Neural cell (in vitro differentiated cells): ENCODE results near the gene LRP2. TPM values are rescaled to one million over a fixed set of nuclear protein-coding genes. Genes with fewer than 3 reads are reported as not detected.

Experiments used
- H2AFZ ChIP-seq: fragments of 200-600, 300-800 bp; sonication (generic), shearing (Covaris generic); 2 replicates; pipeline ENCODE4 v1.6.0; 2014; ENCODE audit warnings: low read depth, mild to moderate bottlenecking, antibody characterized with exemption, low read length, moderate library complexity
- H3F3A ChIP-seq: fragments of 200-600 bp; shearing (Covaris generic); 2 replicates; pipeline ENCODE4 v1.6.1; 2016; ENCODE audit warnings: mild to moderate bottlenecking, moderate library complexity, mixed read lengths, antibody characterized with exemption, low read length; ENCODE audit not compliant: insufficient read depth, poor library complexity, severe bottlenecking
- H3K27ac ChIP-seq: fragments of 200-600, 300-800 bp; sonication (generic), shearing (Covaris generic); 2 replicates; pipeline ENCODE4 v1.5.1; 2014; ENCODE audit warnings: mild to moderate bottlenecking, low read length, moderate library complexity
- H3K27me3 ChIP-seq: fragments of 300-800, 200-600 bp; sonication (generic), shearing (Covaris generic); 2 replicates; pipeline ENCODE4 v1.6.0; 2014; ENCODE audit warnings: mild to moderate bottlenecking, low read depth, low read length, moderate library complexity; ENCODE audit not compliant: insufficient read depth
- H3K36me3 ChIP-seq: fragments of 300-800, 200-600 bp; sonication (generic), shearing (Covaris generic); 2 replicates; pipeline ENCODE4 v1.5.1; 2014; ENCODE audit warnings: mild to moderate bottlenecking, antibody characterized with exemption, low read length, moderate library complexity; ENCODE audit not compliant: insufficient read depth
- H3K4me2 ChIP-seq: fragments of 300-800, 200-600 bp; sonication (generic), shearing (Covaris generic); 2 replicates; pipeline ENCODE4 v1.6.0; 2014; ENCODE audit warnings: mild to moderate bottlenecking, low read length
- H3K4me3 ChIP-seq: fragments of 300-800, 200-600 bp; sonication (generic), shearing (Covaris generic); 2 replicates; pipeline ENCODE4 v1.5.1; 2014; ENCODE audit warnings: mild to moderate bottlenecking, low read length, moderate library complexity
- H3K79me2 ChIP-seq: fragments of 200-600 bp; shearing (Covaris generic); replicated peaks from 2 replicates; pipeline ENCODE4 v1.6.0; 2014; ENCODE audit warnings: mild to moderate bottlenecking, low read length, moderate library complexity; ENCODE audit not compliant: insufficient read depth
- H3K9ac ChIP-seq: fragments of 300-800, 200-600 bp; sonication (generic), shearing (Covaris generic); 2 replicates; pipeline ENCODE4 v1.6.1; 2016; ENCODE audit warnings: mild to moderate bottlenecking, low read length, mixed read lengths
- H3K9me2 ChIP-seq: fragments of 200-600 bp; shearing (Covaris generic); 2 replicates; pipeline ENCODE4 v1.6.1; 2016; ENCODE audit warnings: mild to moderate bottlenecking, low read length, mixed read lengths; ENCODE audit not compliant: insufficient read depth
- H3K9me3 ChIP-seq: fragments of 200-600, 300-800 bp; sonication (generic), shearing (Covaris generic); 2 replicates; pipeline ENCODE4 v1.6.1; 2016; ENCODE audit warnings: mild to moderate bottlenecking, mixed run types, low read length, moderate library complexity, mixed read lengths
- H4K20me1 ChIP-seq: fragments of 200-600 bp; shearing (Covaris generic); 2 replicates; pipeline ENCODE4 v1.6.1; 2016; ENCODE audit warnings: mild to moderate bottlenecking, mixed run types; ENCODE audit not compliant: insufficient read depth
- CTCF ChIP-seq: fragments of 450-650 bp; IDR thresholded peaks from 2 replicates; pipeline ENCODE4 v1.5.1; 2014; ENCODE audit warnings: antibody characterized with exemption, mild to moderate bottlenecking, moderate library complexity; ENCODE audit not compliant: poor library complexity, severe bottlenecking
- EP300 ChIP-seq: fragments of 450-650 bp; conservative IDR thresholded peaks from 2 replicates; pipeline ENCODE4 v1.6.1; 2014; ENCODE audit warnings: antibody characterized with exemption, mild to moderate bottlenecking, moderate library complexity; ENCODE audit not compliant: poor library complexity, severe bottlenecking
- EZH2 ChIP-seq: fragments of 200-600, 300-800 bp; shearing (Covaris generic), sonication (generic); IDR thresholded peaks from 2 replicates; pipeline ENCODE4 v1.6.1; 2014; ENCODE audit warnings: antibody characterized with exemption, low read length, borderline replicate concordance, mild to moderate bottlenecking; ENCODE audit not compliant: insufficient read depth, poor library complexity, severe bottlenecking
- MXI1 ChIP-seq: fragments of 450-650 bp; conservative IDR thresholded peaks from 2 replicates; pipeline ENCODE4 v1.6.1; 2014; ENCODE audit warnings: antibody characterized with exemption, mild to moderate bottlenecking; ENCODE audit not compliant: poor library complexity, severe bottlenecking
- POLR2AphosphoS5 ChIP-seq: IDR thresholded peaks from 2 replicates; pipeline ENCODE4 v1.6.1; 2012
- RAD21 ChIP-seq: fragments of 450-650 bp; conservative IDR thresholded peaks from 2 replicates; pipeline ENCODE4 v1.6.1; 2014; ENCODE audit warnings: antibody characterized with exemption, mild to moderate bottlenecking, moderate library complexity
- REST ChIP-seq: IDR thresholded peaks from 2 replicates; pipeline ENCODE4 v1.6.1; 2012; ENCODE audit warnings: borderline replicate concordance
- SMC3 ChIP-seq: fragments of 450-650 bp; conservative IDR thresholded peaks from 2 replicates; pipeline ENCODE4 v1.6.1; 2014; ENCODE audit warnings: antibody characterized with exemption, mild to moderate bottlenecking, moderate library complexity; ENCODE audit not compliant: poor library complexity
- TAF1 ChIP-seq: IDR thresholded peaks from 2 replicates; pipeline ENCODE4 v1.6.1; 2012; ENCODE audit warnings: low read depth
- polyA plus RNA-seq: library from polyadenylated mRNA; depleted of rRNA; stranded (reverse); fragments of >200 nt; gene quantifications from 2 replicates; pipeline ENCODE4 v1.2.3, GENCODE V29; 2014

Gene LRP2
- polyA plus RNA-seq, 1 donor from 2014 or later, result 1.8 TPM

DNA sequence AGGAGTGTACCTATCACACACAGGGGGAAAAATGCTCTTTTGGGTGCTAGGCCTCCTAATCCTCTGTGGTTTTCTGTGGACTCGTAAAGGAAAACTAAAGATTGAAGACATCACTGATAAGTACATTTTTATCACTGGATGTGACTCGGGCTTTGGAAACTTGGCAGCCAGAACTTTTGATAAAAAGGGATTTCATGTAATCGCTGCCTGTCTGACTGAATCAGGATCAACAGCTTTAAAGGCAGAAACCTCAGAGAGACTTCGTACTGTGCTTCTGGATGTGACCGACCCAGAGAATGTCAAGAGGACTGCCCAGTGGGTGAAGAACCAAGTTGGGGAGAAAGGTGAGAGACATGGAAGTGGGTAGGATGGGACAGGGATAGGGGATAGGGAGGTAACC, 280.8 kb downstream of the LRP2 start:
- H3K9me3 ChIP-seq, result no peaks in the 10 kb centered on the region
- TF ChIP-seq TAF1 (no peak), POLR2AphosphoS5 (no peak), EZH2 (no peak), RAD21 (no peak), SMC3 (no peak), EP300 (no peak), REST (no peak), CTCF (no peak), MXI1 (no peak)
- no peak overlapping the region for H2AFZ ChIP-seq
- no peaks in the 10 kb centered on the region for H3K9me2 ChIP-seq
- H3K4me3 ChIP-seq, result no peak overlapping the region
- no peak overlapping the region for H3K4me2 ChIP-seq
- no peaks in the 10 kb centered on the region for H3F3A ChIP-seq
- no peaks in the 10 kb centered on the region for H3K79me2 ChIP-seq
- H4K20me1 ChIP-seq, result no peaks in the 10 kb centered on the region
- no peaks in the 10 kb centered on the region for H3K27me3 ChIP-seq
- no peak overlapping the region for H3K27ac ChIP-seq
- no peak overlapping the region for H3K9ac ChIP-seq
- H3K36me3 ChIP-seq, result no peaks in the 10 kb centered on the region

GRCh38 chr2:169080250-169081069, 281.9 kb downstream of the LRP2 start:
- no peak overlapping the region for H3K27ac ChIP-seq
- no peaks in the 10 kb centered on the region for H3K27me3 ChIP-seq
- no peaks in the 10 kb centered on the region for H3K36me3 ChIP-seq
- H3K79me2 ChIP-seq, result no peaks in the 10 kb centered on the region
- no peak overlapping the region for H2AFZ ChIP-seq
- H3K9ac ChIP-seq, result no peak overlapping the region
- H3K4me2 ChIP-seq, result no peak overlapping the region
- TF ChIP-seq REST, result no peak
- no peak for TF ChIP-seq TAF1
- TF ChIP-seq SMC3, result no peak
- no peak for TF ChIP-seq EZH2
- TF ChIP-seq RAD21, result no peak
- H3K9me2 ChIP-seq, result no peaks in the 10 kb centered on the region
- no peaks in the 10 kb centered on the region for H4K20me1 ChIP-seq
- no peaks in the 10 kb centered on the region for H3K9me3 ChIP-seq
- no peaks in the 10 kb centered on the region for H3F3A ChIP-seq
- no peak overlapping the region for H3K4me3 ChIP-seq
